HG02623 (cell line): ENCODE data around the gene LRPPRC.

ENCODE experiments used
- ATAC-seq: cut with Tn5 transposase; IDR thresholded peaks from one replicate; pipeline ENCODE4 v1.9.1; 2021; ENCODE audit warnings: moderate library complexity; ENCODE audit not compliant: unreplicated experiment

Gene LRPPRC

DNA sequence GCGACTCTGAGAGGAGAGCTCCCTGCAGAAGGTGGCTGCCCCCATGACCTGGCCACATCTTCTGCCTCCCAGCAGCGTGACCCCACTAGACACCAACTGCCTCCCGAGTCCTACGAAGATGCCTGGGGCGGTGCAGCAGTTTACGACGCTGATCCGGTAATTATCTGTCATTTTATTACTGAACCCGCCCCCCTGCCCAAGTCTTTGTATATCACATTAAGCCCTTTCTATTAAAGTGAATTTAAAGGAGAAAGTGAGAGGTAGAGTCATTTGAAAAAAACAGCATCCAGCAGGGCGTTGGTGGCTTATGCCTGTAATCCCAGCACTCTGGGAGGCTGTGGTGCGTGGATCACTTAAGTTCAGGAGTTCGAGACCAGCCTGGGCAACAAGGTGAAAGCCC lies 123.6 kb downstream of the LRPPRC start:
- no peak for ATAC-seq

DNA sequence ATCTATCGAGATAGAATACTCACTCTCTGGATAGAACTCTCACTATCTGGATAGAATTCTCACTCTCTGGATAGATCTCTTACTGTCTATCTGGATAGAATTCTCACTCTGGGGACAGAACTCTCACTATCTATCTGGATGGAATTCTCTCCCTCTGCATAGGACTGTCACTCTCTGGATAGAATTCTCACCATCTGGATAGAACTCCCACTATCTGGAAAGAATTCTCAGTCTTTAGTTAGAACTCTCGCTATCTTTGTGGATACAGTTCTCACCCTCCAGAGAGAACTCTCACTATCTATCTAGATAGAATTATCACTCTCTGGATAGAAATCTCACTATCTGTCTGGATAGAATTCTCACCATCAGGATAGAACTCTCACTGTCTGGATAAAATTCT lies 140.5 kb downstream of the LRPPRC start:
- no peak for ATAC-seq

DNA sequence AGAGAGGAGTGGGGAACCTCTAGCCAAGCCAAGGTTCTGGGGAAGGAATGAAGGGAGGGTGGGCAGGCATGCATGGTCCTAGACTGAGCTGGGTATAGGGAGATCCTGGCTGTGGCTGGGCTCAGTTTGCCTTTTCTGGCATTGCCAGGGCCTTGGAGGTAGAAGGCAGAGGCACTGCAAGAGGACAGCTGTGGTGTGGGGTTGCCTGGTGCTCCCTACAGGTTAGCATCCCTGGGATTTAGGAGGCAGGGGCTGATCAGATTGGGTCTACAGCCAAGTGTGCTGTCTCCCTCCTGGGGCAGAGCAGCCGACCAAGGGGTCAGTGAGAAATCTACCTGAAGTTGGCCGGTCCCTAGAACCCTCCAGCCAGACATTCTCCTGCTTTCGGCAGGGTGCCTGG lies 141.1 kb downstream of the LRPPRC start:
- ATAC-seq = no peak

DNA sequence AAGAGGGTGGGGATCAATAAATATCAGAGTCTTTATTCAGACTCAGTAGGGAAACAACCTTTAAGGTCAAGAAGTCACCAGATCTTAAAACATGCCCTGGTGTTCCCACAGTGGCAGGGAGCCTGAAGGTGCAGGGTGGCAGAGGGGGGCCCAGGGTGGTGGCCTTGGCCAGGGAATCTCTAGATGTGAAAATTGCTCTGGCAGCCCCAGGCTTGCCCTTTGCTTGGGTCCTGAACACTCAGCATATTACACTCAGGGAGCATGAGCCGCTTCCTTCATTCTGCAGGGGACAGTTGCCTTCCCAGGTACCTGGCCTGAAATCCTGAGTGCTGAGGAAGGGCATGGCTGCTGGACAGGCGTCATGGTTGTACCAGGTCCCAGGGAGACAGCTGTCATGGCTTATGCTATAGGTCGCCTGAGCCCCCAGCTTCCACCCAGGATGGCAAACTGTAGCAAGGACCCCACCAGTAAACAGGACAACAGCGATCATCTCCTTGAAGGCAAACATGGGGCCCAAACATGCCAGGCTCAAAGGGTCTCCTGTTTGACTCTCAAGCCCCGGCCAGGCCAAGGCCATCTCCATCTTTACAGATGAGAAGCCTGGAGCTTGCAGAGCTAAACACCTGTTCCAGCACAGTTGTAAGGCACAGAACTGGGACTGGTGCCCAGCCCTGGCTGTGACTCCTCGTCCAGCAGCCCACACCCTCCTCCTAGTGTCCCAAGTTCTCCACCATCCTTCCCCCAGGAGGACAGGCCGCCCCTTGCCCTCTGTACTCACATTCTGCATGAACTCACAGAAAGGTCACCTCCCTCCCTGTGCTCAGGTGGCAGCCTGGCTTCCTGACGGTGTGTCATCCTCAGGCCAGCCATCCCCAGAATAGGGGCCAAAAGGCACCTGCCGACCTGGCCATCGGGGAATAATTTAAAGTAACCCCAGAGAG lies 142.4 kb downstream of the LRPPRC start:
- no peak for ATAC-seq

DNA sequence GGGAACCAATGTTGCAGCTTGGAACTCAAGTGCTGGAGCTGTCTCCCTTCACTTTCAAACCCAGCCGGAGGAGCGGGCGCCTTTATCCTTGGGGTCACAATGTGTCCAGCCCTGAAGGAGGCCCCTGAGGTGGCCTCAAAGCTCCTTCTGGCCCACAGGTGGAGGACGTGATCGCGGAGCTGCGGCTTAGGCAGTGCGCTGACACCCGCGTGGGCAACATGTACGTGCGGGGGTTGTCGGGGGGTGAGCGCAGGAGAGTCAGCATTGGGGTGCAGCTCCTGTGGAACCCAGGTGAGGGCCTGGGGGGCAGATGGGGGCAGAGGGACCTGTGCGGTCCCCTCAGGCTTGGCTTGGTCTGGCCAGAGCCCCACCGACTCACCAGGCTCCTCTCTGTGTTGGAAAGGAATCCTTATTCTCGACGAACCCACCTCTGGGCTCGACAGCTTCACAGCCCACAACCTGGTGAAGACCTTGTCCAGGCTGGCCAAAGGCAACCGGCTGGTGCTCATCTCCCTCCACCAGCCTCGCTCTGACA lies 143.5 kb downstream of the LRPPRC start:
- ATAC-seq = no peak

DNA sequence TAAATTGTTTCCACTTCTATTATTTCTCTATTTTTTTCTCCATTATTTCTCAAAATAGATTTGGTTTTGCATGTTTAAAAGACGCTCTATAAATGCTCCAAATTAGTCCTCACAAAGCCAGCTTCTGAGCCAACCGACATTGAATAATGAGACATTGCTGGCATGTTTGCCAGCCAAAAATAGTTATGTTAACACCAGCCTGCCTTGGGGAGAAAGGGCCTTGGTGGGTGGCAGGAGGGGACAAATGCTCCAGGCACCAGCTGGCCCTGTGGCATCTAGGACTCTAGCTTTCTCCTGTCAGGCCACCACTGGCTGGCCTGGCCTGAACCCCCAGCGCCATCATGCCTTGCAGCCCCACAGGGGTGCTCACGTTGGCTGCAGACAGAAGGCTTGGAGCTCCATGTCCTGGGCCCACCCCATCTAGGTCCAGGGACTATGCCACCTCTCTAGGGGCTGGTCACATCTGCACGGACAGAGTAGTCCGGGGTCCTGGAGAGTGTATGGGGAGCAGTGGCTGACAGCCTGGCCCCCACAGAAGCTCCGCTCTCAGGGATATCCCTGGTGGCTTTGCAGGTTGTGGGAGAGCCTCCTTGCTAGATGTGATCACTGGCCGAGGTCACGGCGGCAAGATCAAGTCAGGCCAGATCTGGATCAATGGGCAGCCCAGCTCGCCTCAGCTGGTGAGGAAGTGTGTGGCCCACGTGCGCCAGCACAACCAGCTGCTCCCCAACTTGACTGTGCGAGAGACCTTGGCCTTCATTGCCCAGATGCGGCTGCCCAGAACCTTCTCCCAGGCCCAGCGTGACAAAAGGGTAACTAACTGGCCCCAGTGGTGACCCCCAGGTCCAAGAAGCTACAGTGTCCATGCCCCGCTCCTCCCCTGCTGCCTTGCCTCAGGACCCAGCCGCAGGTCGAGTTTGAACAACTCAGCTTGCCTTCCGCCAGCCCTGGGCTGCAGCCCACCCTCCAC lies 144.5 kb downstream of the LRPPRC start:
- ATAC-seq = no peak

DNA sequence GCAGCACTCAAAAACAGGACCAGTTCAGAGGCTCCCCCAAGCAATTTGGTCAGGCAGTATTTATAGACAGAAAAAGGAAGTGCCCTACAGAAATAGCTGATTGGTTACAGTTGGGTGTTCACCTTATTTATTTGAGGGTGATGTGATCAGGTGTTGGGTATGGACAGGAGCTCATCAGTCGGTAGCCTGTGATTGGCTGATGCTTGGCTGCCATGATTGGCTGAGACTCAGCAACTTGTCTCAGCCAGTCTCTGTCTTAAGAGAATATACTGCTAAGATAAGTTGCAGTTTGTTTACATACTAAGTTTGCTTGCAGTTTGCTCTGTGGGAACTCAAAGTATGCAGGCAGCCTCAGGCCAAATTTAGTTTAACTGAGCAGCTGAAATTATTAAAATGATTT lies 147.6 kb downstream of the LRPPRC start:
- no peak for ATAC-seq

DNA sequence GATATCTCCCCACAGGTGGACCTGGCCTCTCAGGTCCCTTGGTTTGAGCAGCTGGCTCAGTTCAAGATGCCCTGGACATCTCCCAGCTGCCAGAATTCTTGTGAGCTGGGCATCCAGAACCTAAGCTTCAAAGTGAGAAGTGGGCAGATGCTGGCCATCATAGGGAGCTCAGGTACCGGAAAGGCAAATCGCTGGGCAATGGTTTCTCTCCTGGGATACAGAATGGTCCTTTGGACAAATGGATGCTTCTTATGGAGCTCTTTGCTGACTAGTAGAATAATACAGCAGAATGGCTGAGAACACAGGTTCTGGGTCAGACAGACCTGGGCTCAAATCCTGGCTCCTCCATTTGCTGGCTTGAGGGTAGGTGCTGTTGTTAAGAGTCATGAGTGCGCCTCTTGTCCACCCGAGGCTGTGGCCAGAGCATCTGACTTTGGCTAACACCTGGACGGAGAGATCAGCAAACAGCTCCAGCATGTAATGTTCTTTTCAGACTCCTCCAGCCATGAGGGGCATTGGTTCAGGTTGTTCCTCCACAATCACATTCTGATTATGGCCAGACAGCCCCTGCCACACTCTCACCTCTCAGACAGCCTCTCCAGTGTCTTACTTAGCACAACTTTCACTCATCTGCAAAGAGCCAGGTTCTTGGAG lies 149.5 kb downstream of the LRPPRC start:
- ATAC-seq = no peak

DNA sequence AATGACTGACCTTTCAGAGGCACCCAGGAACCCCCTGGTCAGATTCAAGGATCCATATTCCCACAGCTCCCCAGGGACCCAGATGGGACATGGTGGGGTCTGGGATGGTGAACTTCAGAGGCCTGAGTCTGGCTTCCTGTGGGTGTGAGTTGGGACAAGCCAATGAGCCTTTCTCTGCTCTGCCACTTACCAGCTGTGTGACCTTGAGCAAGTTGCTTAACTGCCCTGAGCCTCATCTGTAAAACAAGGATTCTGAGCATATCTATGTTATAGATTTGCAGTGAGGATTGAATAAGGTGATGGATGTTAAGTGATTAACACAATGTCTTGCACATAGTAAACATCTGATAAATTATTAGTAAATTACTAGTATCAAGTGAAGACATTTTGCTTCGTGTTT lies 150.6 kb downstream of the LRPPRC start:
- no peak for ATAC-seq

DNA sequence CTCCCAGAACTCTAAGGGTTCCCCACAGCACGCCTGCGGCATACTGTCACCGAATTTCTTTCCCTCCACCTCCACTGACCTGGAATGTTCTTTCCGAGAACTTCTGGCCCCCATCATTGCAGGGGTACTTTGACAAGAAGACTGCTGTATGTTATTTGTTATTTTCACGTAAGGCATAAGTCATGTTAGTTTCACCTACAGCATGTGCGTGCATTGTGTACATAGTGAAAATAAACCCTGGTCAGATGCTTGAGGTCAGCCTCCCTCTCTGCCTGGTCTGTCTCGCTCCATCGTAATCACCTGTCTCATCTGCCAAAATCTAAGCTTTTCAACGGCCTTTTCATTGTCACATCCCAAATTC lies 152.9 kb downstream of the LRPPRC start:
- ATAC-seq = no peak

DNA sequence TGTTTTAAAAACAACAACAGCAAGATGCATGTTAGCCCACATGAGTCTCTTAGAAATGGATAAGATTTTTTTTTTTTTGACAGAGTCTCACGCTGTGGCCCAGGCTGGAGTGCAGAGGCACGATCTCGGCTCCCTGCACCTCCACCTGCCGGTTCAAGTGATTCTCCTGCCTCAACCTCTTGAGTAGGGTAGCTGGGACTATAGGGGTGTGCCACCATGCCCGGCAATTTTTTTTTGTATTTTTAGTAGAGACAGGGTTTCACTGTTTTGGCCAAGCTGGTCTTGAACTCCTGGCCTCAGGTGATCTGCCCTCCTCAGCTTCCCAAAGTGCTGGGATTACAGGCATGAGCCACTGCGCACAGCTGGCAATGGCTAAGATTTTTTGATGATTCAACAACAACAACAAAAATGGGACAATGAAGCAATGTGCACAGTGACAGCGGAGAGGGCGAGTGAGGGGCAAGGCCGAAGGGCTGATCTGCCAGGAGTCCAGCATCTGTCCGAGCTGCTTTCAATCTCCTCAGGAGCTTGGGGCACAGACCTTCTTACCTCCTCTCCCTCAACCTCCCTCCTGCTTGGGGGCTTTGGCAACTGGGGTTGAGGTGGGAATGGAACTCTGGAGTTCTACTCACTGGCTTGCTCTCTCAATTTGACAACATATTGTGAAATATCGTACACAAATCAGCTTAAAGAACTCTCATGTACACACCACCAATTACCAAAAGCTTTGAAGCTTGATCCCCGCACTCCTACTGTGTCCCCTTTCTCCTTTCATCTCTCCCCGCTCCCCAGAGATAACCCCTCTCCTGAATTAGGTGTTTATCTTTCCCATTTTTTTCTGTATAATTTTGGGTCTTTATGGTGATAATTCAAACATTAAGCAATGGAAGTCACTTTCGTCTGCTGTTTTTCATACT lies 153.6 kb downstream of the LRPPRC start:
- no peak for ATAC-seq

DNA sequence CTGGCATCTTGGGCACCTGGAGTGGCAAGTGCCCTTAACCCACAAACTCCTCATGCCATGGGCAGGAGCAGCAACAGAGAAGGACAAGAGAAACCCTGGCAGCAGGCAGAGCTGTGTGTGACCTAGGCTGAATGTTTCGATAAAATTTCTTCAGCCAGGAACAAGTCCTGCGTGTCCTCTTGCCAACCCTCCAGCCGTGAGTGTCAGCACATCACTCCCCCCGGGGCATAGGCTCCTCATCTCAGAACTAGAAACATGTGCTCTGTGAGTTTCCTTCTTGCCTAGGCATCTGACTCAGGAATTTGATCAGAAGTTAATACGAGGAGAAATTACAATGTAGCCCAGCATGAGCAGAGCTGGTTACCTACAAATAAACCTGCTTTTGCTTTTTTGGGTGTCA lies 154.8 kb downstream of the LRPPRC start:
- no peak for ATAC-seq

DNA sequence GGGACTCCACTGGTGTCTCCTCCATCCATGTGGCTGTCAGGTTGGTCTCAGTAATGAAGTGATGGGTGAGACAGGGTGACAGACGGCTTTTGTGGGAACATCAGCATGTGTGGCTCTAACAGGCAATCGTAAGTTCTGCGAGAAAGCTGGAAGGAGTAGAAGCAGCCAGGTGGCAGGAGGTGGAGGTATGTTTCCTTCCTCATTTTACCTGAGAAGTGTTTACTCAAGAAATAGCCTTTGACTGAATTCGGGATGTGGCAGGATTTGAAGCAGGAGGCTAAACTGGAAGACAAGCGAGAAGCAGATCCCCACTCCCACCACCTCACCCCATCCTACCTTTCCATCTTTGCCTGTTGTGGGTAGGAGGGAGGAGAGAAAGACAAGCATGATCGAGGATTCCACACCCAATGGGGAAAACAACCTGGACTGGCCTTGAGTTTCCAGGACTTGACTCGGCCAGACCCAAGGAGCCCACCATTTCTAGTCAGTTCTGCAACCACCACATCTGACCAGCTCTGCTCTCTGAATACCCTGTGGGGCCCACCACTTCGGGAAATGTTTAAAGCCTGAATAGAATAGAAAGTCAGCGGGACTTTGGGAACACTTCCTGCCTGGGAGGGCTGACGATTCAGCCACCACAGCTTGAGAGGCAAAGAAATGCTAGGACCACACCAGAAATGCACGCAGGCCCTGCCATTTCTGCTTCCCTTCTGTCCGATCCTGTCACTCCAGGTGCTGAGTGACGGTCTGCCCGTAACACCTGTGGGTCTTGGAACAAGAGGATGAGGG lies 155.8 kb downstream of the LRPPRC start:
- no peak for ATAC-seq

DNA sequence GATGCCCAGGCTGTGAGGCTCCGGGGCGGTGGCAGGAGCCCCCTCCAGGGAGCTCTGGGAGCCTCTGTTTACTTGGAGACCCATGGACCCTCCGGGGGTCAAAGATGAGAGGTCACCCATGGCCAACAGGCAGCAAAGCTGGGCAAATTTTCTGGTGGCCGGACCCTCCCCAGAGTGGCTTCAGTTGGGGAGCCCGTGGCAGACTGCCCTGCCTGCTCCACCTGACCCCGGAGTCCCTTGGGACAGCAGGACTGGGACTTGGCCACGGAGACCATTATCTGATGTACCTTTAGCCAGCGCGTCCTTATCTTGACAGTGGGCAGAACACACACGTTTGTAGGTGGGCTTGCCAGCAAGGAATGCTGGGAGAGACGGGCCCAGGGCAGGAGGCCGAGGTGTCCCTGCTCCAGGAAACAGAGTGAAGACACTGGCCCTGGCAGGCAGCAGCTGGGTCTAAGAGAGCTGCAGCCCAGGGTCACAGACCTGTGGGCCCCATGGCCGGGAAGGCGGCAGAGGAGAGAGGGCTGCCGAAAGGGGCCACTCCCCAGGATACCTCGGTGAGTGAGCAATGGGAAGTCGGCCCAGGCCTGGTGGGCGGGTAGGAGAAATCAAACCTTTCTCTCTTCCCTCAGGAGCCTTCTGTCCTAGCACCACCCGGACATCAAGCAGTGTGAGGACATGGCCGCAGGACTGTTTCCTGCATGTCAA lies 157.1 kb downstream of the LRPPRC start, which contains the start of the genes ABCG5 and ABCG8:
TSS of gene ABCG5 (minus strand) at position 280 of the 708 bp plus-strand sequence. CDS start at position 120, 160 bp downstream.
TSS of gene ABCG8 (plus strand) at position 412 of the 708 bp plus-strand sequence. CDS start at position 495, 83 bp downstream.
- no peak for ATAC-seq

DNA sequence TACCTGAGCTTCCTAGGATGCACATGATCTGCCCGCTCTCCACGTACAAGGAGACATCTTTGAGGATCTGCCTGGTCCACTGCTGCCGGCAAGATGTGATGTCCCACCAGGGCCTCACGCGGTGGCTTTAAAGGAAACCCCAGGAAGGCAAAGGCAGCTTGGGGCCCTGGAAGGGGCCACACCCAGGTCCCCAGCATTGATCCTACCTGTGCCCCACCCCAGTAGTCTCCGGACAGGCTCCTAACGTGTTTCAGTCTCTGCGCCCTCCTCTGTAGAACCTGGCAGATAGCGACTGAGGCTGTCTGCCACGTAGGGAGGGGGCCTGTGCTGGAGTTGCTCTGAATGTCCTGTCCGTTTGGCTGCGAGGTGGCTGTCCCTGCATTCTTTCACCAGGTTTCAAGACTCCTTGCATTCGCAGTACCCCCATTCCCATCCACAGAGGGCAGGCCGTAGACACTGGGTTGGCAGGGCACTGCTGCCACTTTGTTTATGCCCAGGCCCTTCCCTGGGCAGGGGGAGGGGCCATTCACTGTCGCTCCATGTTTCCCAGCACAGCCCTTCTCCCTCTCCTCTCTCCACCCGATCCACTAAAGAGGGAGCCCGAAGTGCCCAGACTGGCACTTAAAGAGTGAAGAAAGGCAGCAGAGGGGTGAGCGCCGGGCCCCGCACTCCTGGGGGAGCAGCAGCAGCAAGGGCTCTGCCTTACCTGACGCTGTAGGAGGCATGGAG lies 157.8 kb downstream of the LRPPRC start:
- ATAC-seq = no peak

DNA sequence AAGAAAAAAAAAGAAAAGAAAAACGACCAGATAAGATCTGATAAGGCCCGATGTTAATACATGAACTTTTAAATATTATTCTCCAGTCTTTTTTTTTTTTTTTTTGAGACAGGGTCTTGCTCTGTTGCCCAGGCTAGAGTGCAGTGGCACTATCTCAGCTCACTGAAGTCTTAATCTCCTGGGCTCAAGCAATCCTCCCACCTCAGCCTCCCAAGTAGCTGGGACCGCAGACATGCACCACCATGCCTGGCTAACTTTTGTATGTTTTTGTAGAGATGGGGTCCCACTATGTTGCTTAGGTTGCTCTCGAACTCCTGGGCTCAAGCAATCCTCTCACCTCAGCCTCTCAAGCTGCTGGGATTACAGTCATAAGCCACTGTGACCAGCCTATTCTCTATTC lies 158.8 kb downstream of the LRPPRC start:
- no peak for ATAC-seq
